Endothelial cell of umbilical vein (primary cell): ENCODE measurements around the gene CDKL5. TPM values are rescaled to one million over a fixed set of nuclear protein-coding genes. Genes with fewer than 3 reads are reported as not detected.

ENCODE experiments used
- BruUV-seq: library from RNA; stranded (reverse); fragments of 400-500 nt; replicated peaks from 2 replicates; lab custom pipeline; 2021; lab: Mats Ljungman, UMichigan
- CTCF ChIA-PET: fragments of 300-600, 350-600 bp; sonication (Branson Sonifier 250); formaldehyde crosslinking; loops from one replicate; lab custom pipeline; 2021; ENCODE audit warnings: antibody characterized with exemption, inconsistent platforms; lab: Charles Lee
- POLR2A ChIA-PET: fragments of 300-600, 350-600 bp; sonication (Branson Sonifier 250); formaldehyde crosslinking; loops from one replicate; lab custom pipeline; 2021; ENCODE audit warnings: antibody characterized with exemption, inconsistent platforms; lab: Charles Lee
- DNase-seq: peaks from one replicate; pipeline ENCODE4 v3.0.0-alpha.2; 2011; ENCODE audit warnings: low read depth, low spot score
- FAIRE-seq: peaks from 2 replicates; lab custom pipeline; 2011; peaks lifted over from hg19 to GRCh38; lab: Jason Lieb, UNC
- H2AFZ ChIP-seq: 2 replicates; pipeline ENCODE4 v1.6.0; 2012; ENCODE audit warnings: low read depth, low read length, control low read depth, inconsistent platforms
- H3K27ac ChIP-seq: 2 replicates; pipeline ENCODE4 v1.5.1; 2011; ENCODE audit warnings: low read depth, mild to moderate bottlenecking, control low read depth, low read length, moderate library complexity; ENCODE audit not compliant: insufficient read depth
- H3K27me3 ChIP-seq, 2 experiments: 2 replicates each; pipeline versions ENCODE4 v1.6.0 to v1.6.1; 2011; ENCODE audit warnings: low read length in 2 of 2, mixed read lengths in 1 of 2; ENCODE audit not compliant: control insufficient read depth in 2 of 2, insufficient read depth in 2 of 2
- H3K36me3 ChIP-seq, 2 experiments: 2 replicates in 1 of 2; 3 replicates in 1 of 2; pipeline ENCODE4 v1.5.1; 2011; ENCODE audit warnings: low read length in 2 of 2, mild to moderate bottlenecking in 1 of 2, moderate library complexity in 1 of 2; ENCODE audit not compliant: control insufficient read depth in 2 of 2, insufficient read depth in 2 of 2; ENCODE audit errors: extremely low read depth in 1 of 2
- H3K4me1 ChIP-seq: 3 replicates; pipeline ENCODE4 v1.5.1; 2011; ENCODE audit warnings: mild to moderate bottlenecking, low read length; ENCODE audit not compliant: control insufficient read depth, insufficient read depth; ENCODE audit errors: extremely low read depth
- H3K4me2 ChIP-seq: 2 replicates; pipeline ENCODE4 v1.6.1; 2011; ENCODE audit warnings: low read length, control low read depth, mixed read lengths; ENCODE audit not compliant: insufficient read depth
- H3K4me3 ChIP-seq, 3 experiments: fragments of 200-600 bp in 1 of 3; sonication (generic), shearing (Covaris generic) in 1 of 3; replicated peaks in 1 of 3; 2 replicates each; pipeline ENCODE4 v1.5.1; 2011 to 2016; ENCODE audit warnings: control low read depth in 3 of 3, low read length in 3 of 3, mild to moderate bottlenecking in 2 of 3, inconsistent platforms in 1 of 3, low read depth in 1 of 3, moderate library complexity in 1 of 3; ENCODE audit not compliant: insufficient read depth in 1 of 3
- H3K79me2 ChIP-seq: 2 replicates; pipeline ENCODE4 v1.6.0; 2012; ENCODE audit warnings: low read length, inconsistent platforms; ENCODE audit not compliant: control insufficient read depth, insufficient read depth
- H3K9ac ChIP-seq: replicated peaks from 2 replicates; pipeline ENCODE3; 2011; ENCODE audit warnings: low read length, control low read depth; ENCODE audit not compliant: insufficient read depth; ENCODE audit errors: extremely low read depth
- H3K9me1 ChIP-seq: replicated peaks from 3 replicates; pipeline ENCODE4 v1.6.0; 2011; ENCODE audit warnings: mild to moderate bottlenecking, low read length; ENCODE audit not compliant: control insufficient read depth, insufficient read depth; ENCODE audit errors: extremely low read depth
- H3K9me3 ChIP-seq: replicated peaks from 2 replicates; pipeline ENCODE4 v1.5.1; 2012; ENCODE audit warnings: low read length, inconsistent platforms; ENCODE audit not compliant: control insufficient read depth, insufficient read depth
- H4K20me1 ChIP-seq: replicated peaks from 2 replicates; pipeline ENCODE3; 2011; ENCODE audit warnings: mild to moderate bottlenecking, low read length; ENCODE audit not compliant: control insufficient read depth, insufficient read depth; ENCODE audit errors: extremely low read depth
- GATA2 ChIP-seq: IDR thresholded peaks from 2 replicates; pipeline ENCODE4 v1.7.0; 2011; ENCODE audit warnings: low read depth, mild to moderate bottlenecking, moderate library complexity, mixed read lengths, low read length; ENCODE audit not compliant: insufficient read length, insufficient read depth
- dilution Hi-C: fragments of 300-500 bp; cut with MboI; formaldehyde crosslinking; loops from one replicate; pipeline ENCODE4 v1.15.0; 2019; ENCODE audit warnings: low sequenced_read_pairs; ENCODE audit not compliant: extremely low pct_ligation_motif_present
- intact Hi-C: fragments of 100-400 bp; cut with micrococcal nuclease; formaldehyde crosslinking; loops from one replicate; pipeline ENCODE4 v1.10.0; 2022
- polyA plus RNA-seq, 4 experiments: library from polyadenylated mRNA; depleted of rRNA in 3 of 4; stranded (reverse) in 3 of 4; unstranded in 1 of 4; fragments of >200 nt; gene quantifications; 2 replicates each; pipeline versions ENCODE4 v1.2.1 to v1.2.3, GENCODE V29; 2011 to 2012; ENCODE audit warnings: missing spikeins in 1 of 4
- total RNA-seq: library from RNA; stranded (reverse); gene quantifications from 2 replicates; pipeline ENCODE4 v1.2.3, GENCODE V29; 2021
- TF ChIP-seq, protein P1 (sequence below), 2 donors: IDR thresholded peaks; 1 replicate in 1 of 2; 2 replicates in 1 of 2; pipeline ENCODE4 v1.5.1; 2011; ENCODE audit warnings: low read length in 2 of 2, mild to moderate bottlenecking in 2 of 2, moderate library complexity in 2 of 2, control low read depth in 1 of 2, inconsistent platforms in 1 of 2, low read depth in 1 of 2; ENCODE audit not compliant: insufficient read depth in 1 of 2; ENCODE audit errors: extremely low read depth in 1 of 2

Gene CDKL5
- total and polyA plus RNA-seq, 2 donors (not counting 3 experiments of a cell fraction or from before 2014, with no cell fraction given), result 1.5 to 4.3 TPM

DNA sequence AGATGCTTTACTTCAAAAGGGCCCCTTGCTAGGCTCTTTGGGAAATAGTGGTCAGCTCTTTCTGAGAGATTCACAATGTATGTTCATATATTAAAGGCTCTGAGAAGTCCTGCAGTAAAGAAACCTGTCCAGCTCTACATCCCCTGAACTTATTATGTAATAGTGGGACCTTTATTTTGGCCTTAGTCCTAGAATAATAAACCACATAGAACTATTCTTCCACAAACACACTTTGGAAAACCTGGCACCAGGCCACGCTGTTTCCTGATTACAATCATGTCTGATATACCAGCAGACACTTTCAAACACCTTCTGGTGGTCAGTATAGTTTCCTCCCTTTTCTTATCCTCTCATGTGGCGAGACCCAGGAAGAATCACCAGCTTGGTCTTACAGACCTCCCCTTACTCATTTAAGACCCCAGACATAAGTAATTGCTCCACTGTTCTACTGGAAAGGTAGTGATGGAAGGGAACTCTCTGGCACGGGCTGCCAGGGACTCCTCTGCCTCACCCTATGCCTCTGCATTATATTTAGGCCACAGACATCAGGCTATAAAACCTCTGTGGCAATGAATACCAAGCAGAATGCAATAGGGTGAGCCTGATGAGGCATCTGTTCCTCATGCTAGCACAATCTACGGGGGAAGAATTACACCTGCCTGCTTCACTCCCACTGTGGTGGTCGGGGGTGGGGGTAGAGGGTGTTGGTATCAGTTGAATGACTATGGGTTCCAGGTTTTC lies 276.4 kb downstream of the CDKL5 start:
- intact Hi-C loops, result loop anchor here (2.0 kb wide), 1 partner anchor 185 kb away; no protein-coding TSS in a partner anchor

More for the DNA sequence above, 276.4 kb downstream of the CDKL5 start:
- Histone ChIP-seq H3K9ac (no peak overlapping the region), H3K79me2 (no peaks in the 10 kb centered on the region), H2AFZ (no peak overlapping the region), H3K4me1 (peaks cover 14% of the 10 kb centered on the region), H3K27me3 (peaks cover 0 to 4% of the 10 kb centered on the region in 2 experiments), H3K4me3 (no peak overlapping the region), H3K9me3 (no peaks in the 10 kb centered on the region), H4K20me1 (no peaks in the 10 kb centered on the region), H3K4me2 (no peak overlapping the region), H3K36me3 (no peaks in the 10 kb centered on the region), H3K9me1 (no peaks in the 10 kb centered on the region), H3K27ac (no peak overlapping the region)
- FAIRE-seq (peak; percentile 75), DNase-seq (peak; percentile 78)
- dilution Hi-C loops, result no loop called here
- no TSS peak for BruUV-seq
- TF ChIP-seq, protein P1, sequence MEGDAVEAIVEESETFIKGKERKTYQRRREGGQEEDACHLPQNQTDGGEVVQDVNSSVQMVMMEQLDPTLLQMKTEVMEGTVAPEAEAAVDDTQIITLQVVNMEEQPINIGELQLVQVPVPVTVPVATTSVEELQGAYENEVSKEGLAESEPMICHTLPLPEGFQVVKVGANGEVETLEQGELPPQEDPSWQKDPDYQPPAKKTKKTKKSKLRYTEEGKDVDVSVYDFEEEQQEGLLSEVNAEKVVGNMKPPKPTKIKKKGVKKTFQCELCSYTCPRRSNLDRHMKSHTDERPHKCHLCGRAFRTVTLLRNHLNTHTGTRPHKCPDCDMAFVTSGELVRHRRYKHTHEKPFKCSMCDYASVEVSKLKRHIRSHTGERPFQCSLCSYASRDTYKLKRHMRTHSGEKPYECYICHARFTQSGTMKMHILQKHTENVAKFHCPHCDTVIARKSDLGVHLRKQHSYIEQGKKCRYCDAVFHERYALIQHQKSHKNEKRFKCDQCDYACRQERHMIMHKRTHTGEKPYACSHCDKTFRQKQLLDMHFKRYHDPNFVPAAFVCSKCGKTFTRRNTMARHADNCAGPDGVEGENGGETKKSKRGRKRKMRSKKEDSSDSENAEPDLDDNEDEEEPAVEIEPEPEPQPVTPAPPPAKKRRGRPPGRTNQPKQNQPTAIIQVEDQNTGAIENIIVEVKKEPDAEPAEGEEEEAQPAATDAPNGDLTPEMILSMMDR (IDR thresholded peaks at IDR 0.05; ENCODE audit: extremely low read depth in 1 of 2, insufficient read depth in 1 of 2, low read depth in 1 of 2, low read length in 2 of 2), result no peak
- TF ChIP-seq GATA2, result peak; percentile 33
- POLR2A ChIA-PET, result no interaction called here
- CTCF ChIA-PET, result interaction anchor here (2.4 kb wide), 1 partner anchor 632 kb away, joined by 7 read pairs; no protein-coding TSS in a partner anchor
